BE2C (cell line): Measurements from ENCODE around the gene RBM38.
"Not testable (repeated sequence)": the region's sequence is repeated elsewhere in the genome, so short reads cannot be mapped to it uniquely, and the experiment has no call there.

Experiments
- DNase-seq: peaks from one replicate; pipeline ENCODE4 v3.0.0-alpha.2; 2020
- H3K27me3 ChIP-seq: fragments of 250-450 bp; sonication (Bioruptor Pico); 2 replicates; pipeline ENCODE4 v1.5.1; 2020; ENCODE audit warnings: mild to moderate bottlenecking
- H3K36me3 ChIP-seq: fragments of 250-450 bp; sonication (Bioruptor Pico); 2 replicates; pipeline ENCODE4 v1.5.1; 2020; ENCODE audit warnings: mild to moderate bottlenecking
- H3K4me1 ChIP-seq: fragments of 250-450 bp; sonication (Bioruptor Pico); 2 replicates; pipeline ENCODE4 v1.5.1; 2020
- H3K4me3 ChIP-seq: 2 replicates; pipeline ENCODE4 v1.5.1; 2011; ENCODE audit warnings: low read depth, low read length
- H3K9me3 ChIP-seq: fragments of 250-450 bp; sonication (Bioruptor Pico); 2 replicates; pipeline ENCODE4 v1.5.1; 2020
- CTCF ChIP-seq: IDR thresholded peaks from 2 replicates; pipeline ENCODE4 v1.5.1; 2012; ENCODE audit warnings: mild to moderate bottlenecking, low read depth, low read length

RBM38 gene

GRCh38 chr20:57429159-57429496, 37.9 kb downstream of the RBM38 start:
- H3K36me3 ChIP-seq = no peaks in the 10 kb centered on the region
- no peaks in the 10 kb centered on the region; the same call in 1 of the 2 replicates for H3K4me1 ChIP-seq

GRCh38 chr20:57429580-57430200, 38.5 kb downstream of the RBM38 start:
- H3K36me3 ChIP-seq = no peaks in the 10 kb centered on the region
- H3K4me1 ChIP-seq = no peaks in the 10 kb centered on the region; the same call in 1 of the 2 replicates
- H3K4me3 ChIP-seq = no peak overlapping the region
- H3K9me3 ChIP-seq = no peaks in the 10 kb centered on the region; the same call in 1 of the 2 replicates
- no peak for DNase-seq
- TF ChIP-seq CTCF = no peak
- no peaks in the 10 kb centered on the region for H3K27me3 ChIP-seq

More at GRCh38 chr20:57429159-57429496, 37.9 kb downstream of the RBM38 start:
- Histone ChIP-seq H3K9me3 (no peaks in the 10 kb centered on the region; the same call in 1 of the 2 replicates), H3K27me3 (no peaks in the 10 kb centered on the region), H3K4me3 (no peak overlapping the region)
- no peak for DNase-seq
- no peak for TF ChIP-seq CTCF

- not testable (repeated sequence) for DNase-seq, H3K9me3 ChIP-seq, H3K4me3 ChIP-seq, H3K4me1 ChIP-seq, H3K27me3 ChIP-seq, H3K36me3 ChIP-seq
These were observed 39.0 kb downstream of the RBM38 start for GRCh38 chr20:57430201-57430596.

DNA sequence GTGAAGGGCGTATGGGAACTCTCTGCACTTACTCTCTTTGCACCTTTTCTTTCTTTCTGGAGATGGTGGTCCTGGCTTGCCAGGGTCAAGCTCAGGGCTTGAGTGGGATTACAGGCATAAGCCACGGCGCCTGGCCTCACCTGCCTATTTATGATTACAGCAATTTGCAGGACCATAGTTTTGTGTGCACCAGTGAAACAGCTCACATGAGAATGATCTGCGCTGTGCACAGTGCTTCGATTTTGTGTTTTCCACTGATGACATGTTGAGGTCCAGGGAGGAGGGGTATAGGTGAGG, 40.3 kb downstream of the RBM38 start:
- no peaks in the 10 kb centered on the region for H3K36me3 ChIP-seq
- no peaks in the 10 kb centered on the region; the same call in 1 of the 2 replicates for H3K9me3 ChIP-seq
- no peaks in the 10 kb centered on the region; the same call in 1 of the 2 replicates for H3K4me1 ChIP-seq
- no peak overlapping the region for H3K4me3 ChIP-seq
- no peaks in the 10 kb centered on the region for H3K27me3 ChIP-seq
- no peak for DNase-seq
- no peak for TF ChIP-seq CTCF

DNA sequence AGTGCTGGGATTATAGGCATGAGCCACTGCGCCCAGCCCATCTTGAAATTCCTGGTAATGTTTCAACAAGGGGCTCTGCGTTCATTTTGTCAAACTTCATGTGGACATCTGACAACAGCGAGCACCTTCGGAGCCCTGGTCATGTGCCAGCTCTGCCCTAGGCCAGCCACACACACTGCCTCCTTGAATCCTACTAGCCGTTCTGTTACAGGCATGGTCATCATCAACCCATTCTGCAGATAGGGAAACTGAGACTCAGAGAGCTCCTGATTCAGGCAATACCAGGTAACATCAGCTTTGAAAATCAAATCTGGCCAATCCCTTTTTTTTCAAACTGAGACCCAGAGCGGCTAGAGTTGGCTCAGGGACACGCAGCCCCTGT, 41.3 kb downstream of the RBM38 start:
- Histone ChIP-seq H3K27me3 (no peaks in the 10 kb centered on the region), H3K4me1 (no peaks in the 10 kb centered on the region; the same call in 1 of the 2 replicates), H3K9me3 (no peaks in the 10 kb centered on the region; the same call in 1 of the 2 replicates), H3K4me3 (no peak overlapping the region), H3K36me3 (no peaks in the 10 kb centered on the region)
- DNase-seq = no peak
- no peak for TF ChIP-seq CTCF

DNA sequence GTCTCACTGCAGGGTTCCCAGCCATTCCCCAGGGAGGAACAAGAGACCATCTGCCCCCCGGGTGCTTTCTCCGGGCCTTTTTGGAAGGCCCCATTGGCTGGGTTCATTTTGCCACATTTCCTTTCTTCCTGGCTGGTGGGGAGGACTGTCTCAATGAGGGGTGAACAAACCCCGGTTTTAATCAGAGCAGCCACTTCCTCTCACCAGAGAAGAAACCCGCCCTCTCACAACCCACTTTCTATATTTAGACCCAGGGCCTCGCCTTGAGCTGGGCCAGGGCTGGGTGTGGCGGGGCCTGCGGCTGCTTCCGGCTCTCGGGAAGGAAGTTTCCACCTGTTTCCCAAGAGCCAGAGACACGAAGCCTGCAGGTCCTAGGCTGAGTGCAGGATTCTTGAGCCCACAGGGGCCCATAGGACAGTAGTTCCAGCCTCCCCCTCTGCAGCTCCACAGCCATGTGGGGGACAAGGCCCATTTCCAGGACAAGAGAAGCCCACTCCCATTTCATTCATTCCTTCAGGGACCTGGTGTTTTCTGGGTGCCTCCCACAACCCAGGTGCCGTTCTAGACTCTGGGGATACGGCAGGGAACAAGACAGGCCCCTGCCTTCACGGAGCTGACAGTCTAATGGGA, 41.8 kb downstream of the RBM38 start:
- H3K4me3 ChIP-seq = no peak overlapping the region

More for the DNA sequence above, 41.8 kb downstream of the RBM38 start:
- Histone ChIP-seq H3K36me3 (no peaks in the 10 kb centered on the region), H3K4me1 (no peaks in the 10 kb centered on the region; the same call in 1 of the 2 replicates), H3K9me3 (0 out of 2 replicates have a peak, but pooled peaks cover 3% of the 10 kb centered on the region), H3K27me3 (no peaks in the 10 kb centered on the region)
- no peak for TF ChIP-seq CTCF
- DNase-seq = no peak
